SK-N-SH treated with all-trans-retinoic acid at 6 μM for 48 hours (cell line): ENCODE measurements around the gene STMN3.

ENCODE experiments used
- ATAC-seq: fragments of 200-7000 bp; cut with Tn5 transposase; 3 replicates; pipeline ENCODE4 v1.9.1; 2020; ENCODE audit warnings: mild to moderate bottlenecking, moderate library complexity
- ARNTL ChIP-seq: fragments of 450-650 bp; formaldehyde crosslinking; IDR thresholded peaks from 2 replicates; pipeline ENCODE4 v1.5.0; 2020; ENCODE audit warnings: low read depth, mild to moderate bottlenecking, moderate library complexity, borderline replicate concordance
- BACH2 ChIP-seq: fragments of 250-450 bp; sonication (Bioruptor Pico); IDR thresholded peaks from 2 replicates; pipeline ENCODE4 v1.9.0; 2021; ENCODE audit warnings: mild to moderate bottlenecking, borderline replicate concordance
- CREB5 ChIP-seq: fragments of 250-450 bp; sonication (Bioruptor Pico); IDR thresholded peaks from 2 replicates; pipeline ENCODE4 v1.5.1; 2020; ENCODE audit warnings: low read depth, mild to moderate bottlenecking, moderate library complexity
- CSDC2 ChIP-seq: fragments of 250-450 bp; sonication (Bioruptor Pico); IDR thresholded peaks from 2 replicates; pipeline ENCODE4 v1.5.0; 2020; ENCODE audit warnings: mild to moderate bottlenecking, moderate library complexity
- CSRNP3 ChIP-seq: fragments of 250-450 bp; sonication (Bioruptor Pico); IDR thresholded peaks from 2 replicates; pipeline ENCODE4 v1.5.1; 2021; ENCODE audit warnings: mild to moderate bottlenecking, moderate library complexity
- ESRRG ChIP-seq: fragments of 250-450 bp; sonication (Bioruptor Pico); IDR thresholded peaks from 2 replicates; pipeline ENCODE4 v1.6.1; 2021; ENCODE audit warnings: mild to moderate bottlenecking
- GLIS3 ChIP-seq: fragments of 250-450 bp; sonication (Bioruptor Pico); IDR thresholded peaks from 2 replicates; pipeline ENCODE4 v1.5.0; 2020; ENCODE audit warnings: mild to moderate bottlenecking, moderate library complexity
- ISL1 ChIP-seq: fragments of 250-450 bp; sonication (Bioruptor Pico); IDR thresholded peaks from 2 replicates; pipeline ENCODE4 v2.1.2; 2022; ENCODE audit warnings: mild to moderate bottlenecking, moderate library complexity
- OSR1 ChIP-seq: fragments of 250-450 bp; sonication (Bioruptor Pico); IDR thresholded peaks from 2 replicates; pipeline ENCODE4 v1.8.0; 2022; ENCODE audit warnings: moderate library complexity, mild to moderate bottlenecking, inconsistent platforms
- PATZ1 ChIP-seq: fragments of 250-450 bp; sonication (Bioruptor Pico); IDR thresholded peaks from 2 replicates; pipeline ENCODE4 v1.8.0; 2020; ENCODE audit warnings: mild to moderate bottlenecking, moderate library complexity, borderline replicate concordance
- POU6F1 ChIP-seq: fragments of 250-450 bp; sonication (Bioruptor Pico); IDR thresholded peaks from 2 replicates; pipeline ENCODE4 v1.8.0; 2021; ENCODE audit warnings: low read depth, mild to moderate bottlenecking, moderate library complexity, borderline replicate concordance
- PPARA ChIP-seq: fragments of 250-450 bp; sonication (Bioruptor Pico); IDR thresholded peaks from 2 replicates; pipeline ENCODE4 v1.5.0; 2020; ENCODE audit warnings: mild to moderate bottlenecking, borderline replicate concordance
- RARB ChIP-seq: fragments of 250-450 bp; sonication (Bioruptor Pico); IDR thresholded peaks from 2 replicates; pipeline ENCODE4 v1.8.0; 2021; ENCODE audit warnings: mild to moderate bottlenecking, moderate library complexity
- SNAI2 ChIP-seq: fragments of 250-450 bp; sonication (Bioruptor Pico); IDR thresholded peaks from 2 replicates; pipeline ENCODE4 v1.5.0; 2020; ENCODE audit warnings: mild to moderate bottlenecking, moderate library complexity
- TCF4 ChIP-seq: fragments of 250-450 bp; sonication (Bioruptor Pico); IDR thresholded peaks from 2 replicates; pipeline ENCODE4 v1.8.0; 2021; ENCODE audit warnings: mild to moderate bottlenecking, moderate library complexity, borderline replicate concordance
- TOX ChIP-seq: fragments of 250-450 bp; sonication (Bioruptor Pico); IDR thresholded peaks from 2 replicates; pipeline ENCODE4 v1.8.0; 2021; ENCODE audit warnings: mild to moderate bottlenecking, moderate library complexity, borderline replicate concordance
- ZC3H10 ChIP-seq: fragments of 250-450 bp; sonication (Bioruptor Pico); IDR thresholded peaks from 2 replicates; pipeline ENCODE4 v1.5.1; 2021; ENCODE audit warnings: mild to moderate bottlenecking, moderate library complexity
- ZFP3 ChIP-seq: fragments of 250-450 bp; sonication (Bioruptor Pico); IDR thresholded peaks from 2 replicates; pipeline ENCODE4 v1.5.0; 2020; ENCODE audit warnings: mild to moderate bottlenecking, moderate library complexity
- ZFP30 ChIP-seq: fragments of 450-650 bp; formaldehyde crosslinking; IDR thresholded peaks from 2 replicates; pipeline ENCODE4 v1.5.0; 2022; ENCODE audit warnings: mild to moderate bottlenecking, moderate library complexity
- ZNF565 ChIP-seq: fragments of 450-650 bp; formaldehyde crosslinking; conservative IDR thresholded peaks from 2 replicates; pipeline ENCODE4 v1.5.0; 2020; ENCODE audit warnings: low read depth, mild to moderate bottlenecking, moderate library complexity
- ZNF70 ChIP-seq: fragments of 450-650 bp; formaldehyde crosslinking; IDR thresholded peaks from 2 replicates; pipeline ENCODE4 v1.5.0; 2020; ENCODE audit warnings: mild to moderate bottlenecking, moderate library complexity
- ZNF8 ChIP-seq: fragments of 450-650 bp; formaldehyde crosslinking; IDR thresholded peaks from 2 replicates; pipeline ENCODE4 v1.5.0; 2020; ENCODE audit warnings: mild to moderate bottlenecking, moderate library complexity

Gene STMN3

GRCh38 chr20:63627129-63627750 is 26.0 kb downstream of the STMN3 start:
- TF ChIP-seq ZC3H10 (CRISPR knock-in tag) (no peak), PATZ1 (CRISPR knock-in tag) (no peak), GLIS3 (CRISPR knock-in tag) (no peak), POU6F1 (no peak), SNAI2 (CRISPR knock-in tag) (no peak), CREB5 (CRISPR knock-in tag) (no peak), CSDC2 (CRISPR knock-in tag) (no peak), ISL1 (CRISPR knock-in tag) (no peak), OSR1 (CRISPR knock-in tag) (no peak), ZNF565 (CRISPR knock-in tag) (no peak)
- peak; percentile 77 for ATAC-seq

DNA sequence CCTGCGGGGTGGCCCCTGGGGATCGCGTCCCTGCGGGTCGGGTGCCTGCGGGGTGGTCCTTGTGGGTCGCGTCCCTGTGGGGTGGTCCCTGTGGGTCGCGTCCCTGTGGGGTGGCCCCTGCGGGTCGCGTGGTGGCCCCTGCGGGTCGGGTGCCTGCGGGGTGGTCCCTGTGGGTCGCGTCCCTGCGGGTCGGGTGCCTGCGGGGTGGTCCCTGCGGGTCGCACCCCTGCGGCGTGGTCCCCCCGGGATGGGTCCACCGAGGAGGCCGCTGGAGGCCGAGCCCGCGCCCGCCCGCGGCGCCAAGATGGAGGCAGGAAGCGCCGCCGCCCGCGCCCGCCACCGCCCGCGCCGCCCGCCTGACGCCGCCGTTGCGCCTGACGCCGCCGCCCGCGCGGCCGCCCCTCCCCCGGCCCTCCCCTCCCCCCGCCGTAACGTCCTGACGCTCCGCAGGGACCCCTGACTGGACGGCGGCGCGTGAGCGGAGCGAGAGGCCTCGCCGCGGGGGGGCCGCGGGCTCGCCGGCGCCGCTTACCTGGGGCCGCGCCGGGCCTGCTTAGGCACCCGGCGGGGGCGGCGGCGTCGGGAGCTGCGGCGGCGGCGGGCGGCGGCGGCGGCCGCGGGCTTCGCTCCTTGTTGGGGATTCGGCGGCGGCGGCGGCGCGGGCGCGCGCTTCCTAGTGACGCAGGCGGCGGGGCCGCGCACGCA is 26.6 kb downstream of the STMN3 start, which contains the start of gene GMEB2:
Gene GMEB2 (minus strand): TSS at position 678 of the 705 bp plus-strand sequence. CDS start 7,704 bp downstream, outside the sequence.
- TF ChIP-seq OSR1 (CRISPR knock-in tag) (no peak), ZFP30 (no peak), ZC3H10 (CRISPR knock-in tag) (no peak), TCF4 (CRISPR knock-in tag) (no peak), CREB5 (CRISPR knock-in tag) (no peak)
- peak; percentile 35 for ATAC-seq

DNA sequence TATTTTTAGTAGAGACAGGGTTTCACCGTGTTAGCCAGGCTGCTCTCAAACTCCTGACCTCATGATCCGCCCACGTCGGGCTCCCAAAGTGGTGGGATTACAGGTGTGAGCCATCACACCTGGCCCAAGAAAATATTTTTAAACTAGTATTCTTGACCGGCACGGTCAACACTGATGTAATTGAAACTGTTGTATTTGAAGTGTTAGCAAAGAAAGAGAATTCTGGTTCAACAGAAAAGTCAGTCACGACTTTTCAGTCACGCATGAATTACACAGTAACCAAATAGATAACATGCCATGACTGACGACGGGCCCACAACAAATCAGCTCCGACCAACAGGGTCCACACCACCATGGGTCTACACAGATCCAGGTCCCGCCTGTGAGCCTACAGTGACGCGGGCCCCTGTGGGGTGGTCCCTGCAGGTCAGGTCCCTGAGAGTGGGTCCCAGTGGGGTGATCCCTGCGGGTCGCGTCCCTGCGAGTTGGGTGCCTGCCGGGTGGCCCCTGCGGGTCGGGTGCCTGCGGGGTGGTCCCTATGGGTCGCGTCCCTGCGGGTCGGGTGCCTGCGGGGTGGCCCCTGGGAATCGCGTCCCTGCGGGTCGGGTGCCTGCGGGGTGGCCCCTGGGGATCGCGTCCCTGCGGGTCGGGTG is 27.3 kb downstream of the STMN3 start:
- ATAC-seq: no peak
- no peak for TF ChIP-seq ZC3H10 (CRISPR knock-in tag)
- TF ChIP-seq ZFP30: no peak
- TF ChIP-seq PATZ1 (CRISPR knock-in tag): no peak
- no peak for TF ChIP-seq SNAI2 (CRISPR knock-in tag)
- no peak for TF ChIP-seq BACH2 (CRISPR knock-in tag)
- TF ChIP-seq TCF4 (CRISPR knock-in tag): no peak
- TF ChIP-seq TOX: no peak
- TF ChIP-seq CSDC2 (CRISPR knock-in tag): no peak
- no peak for TF ChIP-seq ARNTL (CRISPR knock-in tag)
- no peak for TF ChIP-seq RARB (CRISPR knock-in tag)
- TF ChIP-seq GLIS3 (CRISPR knock-in tag): no peak
- TF ChIP-seq OSR1 (CRISPR knock-in tag): no peak
- TF ChIP-seq ZFP3 (CRISPR knock-in tag): no peak
- no peak for TF ChIP-seq ZNF8 (CRISPR knock-in tag)
- no peak for TF ChIP-seq ZNF70
- TF ChIP-seq ESRRG: no peak
- no peak for TF ChIP-seq CREB5 (CRISPR knock-in tag)
- TF ChIP-seq CSRNP3 (CRISPR knock-in tag): no peak
- no peak for TF ChIP-seq POU6F1
- no peak for TF ChIP-seq PPARA (CRISPR knock-in tag)
- TF ChIP-seq, all 23 proteins: peak for 0
